Measurements from ENCODE around the gene TRIP12.

TRIP12 gene

GRCh38 chr2:229783108-229783721 lies 138.6 kb downstream of the TRIP12 start:
- CTCF ChIA-PET: interaction anchor here (0.6 kb wide), 1 partner anchor 204 kb away, joined by 3 read pairs; no protein-coding TSS in a partner anchor
- POLR2A ChIA-PET (ENCODE audit: low non-redundant PET): no interaction called here
- TF ChIP-seq CTCF (conservative IDR thresholded peaks at IDR 0.05; ENCODE audit: low read depth): no peak
- no peak overlapping the region for H3K27ac ChIP-seq
- DNase-seq (ENCODE audit: low spot score): no peak

GRCh38 chr2:229780856-229781773 lies 140.7 kb downstream of the TRIP12 start:
- CTCF ChIA-PET: interaction anchor here (1.0 to 3.5 kb wide), 5 partner anchors 12 to 37 kb away, joined by 3 to 19 read pairs (median 5); no protein-coding TSS in a partner anchor
- POLR2A ChIA-PET (ENCODE audit: low non-redundant PET): interaction anchor here (0.6 kb wide), 1 partner anchor 286 kb away, joined by 3 read pairs; no protein-coding TSS in a partner anchor
- H3K27ac ChIP-seq: no peak overlapping the region
- peak; percentile 92 for TF ChIP-seq CTCF (conservative IDR thresholded peaks at IDR 0.05; ENCODE audit: low read depth)
- peak; percentile 54 for DNase-seq (ENCODE audit: low spot score)

GRCh38 chr2:229779650-229780049 lies 142.2 kb downstream of the TRIP12 start:
- peak; percentile 57 for DNase-seq (ENCODE audit: low spot score)
- no peak for TF ChIP-seq CTCF (conservative IDR thresholded peaks at IDR 0.05; ENCODE audit: low read depth)
- no peak overlapping the region for H3K27ac ChIP-seq
- ChIA-PET POLR2A (ENCODE audit: low non-redundant PET) (no interaction called here), CTCF (interaction anchor here (0.5 to 3.5 kb wide), 6 partner anchors 10 to 186 kb away, joined by 3 to 19 read pairs (median 4); no protein-coding TSS in a partner anchor)

DNA sequence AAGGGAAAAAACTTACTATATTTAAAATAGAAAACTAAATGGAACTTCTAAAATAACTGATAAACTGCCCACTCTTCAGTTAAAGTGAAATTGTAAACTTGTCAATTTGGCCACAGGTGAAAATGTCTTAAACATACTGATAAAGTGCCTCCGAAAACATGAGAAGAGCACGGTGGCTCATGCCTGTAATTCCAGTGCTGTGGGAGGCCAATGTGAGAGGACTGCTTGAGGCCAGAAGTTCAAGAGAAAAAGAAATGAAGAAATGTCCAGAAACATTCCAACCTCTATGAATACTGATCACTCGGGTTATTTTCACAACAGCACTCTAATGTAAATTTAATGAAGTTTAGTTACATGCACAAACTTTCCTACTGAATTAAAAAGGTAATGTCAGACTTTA lies 144.1 kb downstream of the TRIP12 start:
- H3K27ac ChIP-seq: no peak overlapping the region
- no peak for TF ChIP-seq CTCF (conservative IDR thresholded peaks at IDR 0.05; ENCODE audit: low read depth)
- ChIA-PET CTCF (interaction anchor here (0.7 kb wide), 1 partner anchor 410 kb away, joined by 4 read pairs; no protein-coding TSS in a partner anchor), POLR2A (ENCODE audit: low non-redundant PET) (no interaction called here)
- no peak for DNase-seq (ENCODE audit: low spot score)

DNA sequence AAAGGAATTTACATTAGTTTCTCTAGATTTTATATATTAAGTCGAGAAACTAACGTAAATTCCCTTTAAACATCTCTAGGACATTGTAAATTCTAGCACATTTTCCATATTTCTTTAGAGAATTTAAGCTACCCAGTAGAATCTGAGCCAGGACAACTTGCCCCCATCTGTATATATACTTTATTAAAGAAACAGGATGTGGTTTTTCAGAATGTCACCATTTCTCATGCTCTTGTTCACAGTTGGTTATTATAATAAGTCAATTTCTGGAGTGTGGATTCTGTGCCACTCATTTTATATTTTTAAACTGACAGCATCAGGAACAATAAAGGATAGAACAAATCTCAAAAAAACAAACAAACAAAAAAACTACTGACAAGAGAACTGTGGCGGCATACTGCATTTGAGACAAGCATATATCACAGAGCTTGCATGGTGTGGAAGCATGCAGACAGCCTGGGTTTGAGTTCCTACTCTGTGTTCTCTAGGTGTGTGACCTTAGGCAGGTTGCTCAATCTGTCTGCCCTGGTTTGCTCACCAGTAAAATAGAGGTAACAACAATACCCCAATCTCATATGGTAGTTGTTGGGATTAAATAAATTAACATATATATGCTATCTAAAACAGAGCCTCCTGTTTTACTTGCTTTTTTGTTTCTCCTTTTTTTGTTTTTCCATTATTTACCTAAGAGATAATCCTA lies 146.0 kb downstream of the TRIP12 start:
- CTCF ChIA-PET: no interaction called here

More for the DNA sequence above, 146.0 kb downstream of the TRIP12 start:
- no peak for DNase-seq (ENCODE audit: low spot score)
- POLR2A ChIA-PET (ENCODE audit: low non-redundant PET): no interaction called here
- no peak for TF ChIP-seq CTCF (conservative IDR thresholded peaks at IDR 0.05; ENCODE audit: low read depth)
- no peak overlapping the region for H3K27ac ChIP-seq

Data from RWPE1 (cell line).